DMS153 treated with DMSO at 0.1 percent for 48 hours (cell line): ENCODE results near the gene TCF12.
A peak's percentile ranks its signal among the peaks of the same experiment; 100 is the strongest.

Experiments used
- DNase-seq: peaks from one replicate; lab custom pipeline; 2025; ENCODE audit not compliant: unreplicated experiment; lab: John Stamatoyannopoulos, UW

The TCF12 gene

DNA sequence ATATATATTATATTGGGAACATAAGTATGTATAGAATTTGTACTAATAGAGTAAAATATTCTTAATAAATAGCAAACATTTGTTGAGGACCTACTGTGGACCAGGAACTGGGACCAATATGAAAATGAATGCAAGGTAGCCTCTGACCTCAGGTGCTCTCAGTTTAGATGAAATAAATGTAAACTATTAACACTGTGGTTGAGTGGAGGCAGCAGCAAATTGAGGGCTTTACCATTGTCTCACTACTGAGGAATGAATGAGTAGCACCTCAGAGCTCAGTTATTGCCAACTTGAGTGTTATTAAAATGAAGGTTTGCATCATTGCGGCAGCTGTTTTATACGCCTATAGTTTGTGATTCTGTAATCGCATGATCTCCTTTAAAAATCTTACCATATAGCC, 366.9 kb downstream of the TCF12 start:
- DNase-seq: no peak

DNA sequence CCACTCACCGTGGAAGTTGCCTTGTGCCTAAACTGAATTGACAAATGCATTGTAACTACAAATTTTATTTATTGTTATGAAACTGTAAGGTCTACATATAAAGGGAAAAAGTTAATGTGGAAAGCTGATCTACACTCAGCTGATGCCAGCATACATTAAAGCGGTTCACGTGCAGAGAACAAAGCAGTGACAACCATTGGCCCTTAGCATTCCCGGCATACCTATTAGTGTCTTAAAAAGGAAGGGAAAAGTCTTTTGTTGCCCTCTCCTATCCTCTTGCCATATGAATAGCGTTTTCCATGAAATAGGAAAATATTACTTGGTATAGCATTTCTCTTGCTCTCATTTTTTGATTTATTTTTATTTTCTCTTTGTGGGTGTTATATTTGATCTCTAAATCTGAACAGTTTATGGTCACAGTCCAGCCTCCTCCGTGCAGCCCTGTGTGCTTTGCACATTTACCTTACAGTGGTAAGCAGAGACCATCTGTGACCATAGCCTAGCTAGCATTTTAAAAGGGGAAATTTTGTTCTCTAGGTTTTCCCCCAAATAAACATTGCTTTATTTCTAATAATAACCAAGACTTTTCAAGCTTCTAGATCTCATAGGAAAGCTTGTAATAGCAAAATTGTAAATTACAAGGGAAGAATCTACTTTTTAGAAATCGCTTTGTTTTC, 368.1 kb downstream of the TCF12 start:
- no peak for DNase-seq

DNA sequence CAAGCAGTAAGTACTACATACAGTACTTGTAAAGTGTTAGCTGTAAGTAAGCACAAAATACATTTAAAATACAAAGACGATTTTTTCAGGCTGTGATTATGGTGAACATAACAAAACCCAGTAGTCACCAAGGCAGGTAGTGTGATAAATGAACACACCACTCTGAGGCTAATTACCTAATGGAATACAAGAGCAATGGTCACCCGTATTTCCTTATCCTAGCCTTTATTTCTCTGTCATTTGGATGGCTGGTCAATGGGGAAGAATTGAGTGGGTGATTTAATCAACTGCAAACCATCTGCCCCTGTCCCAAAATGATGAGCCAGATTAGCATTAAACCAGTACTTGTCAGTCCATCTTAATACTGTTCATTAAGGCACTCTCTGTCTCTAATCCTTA, 368.7 kb downstream of the TCF12 start:
- DNase-seq: no peak

- no peak for DNase-seq
These were observed 370.6 kb downstream of the TCF12 start for GRCh38 chr15:57288926-57289580.

DNA sequence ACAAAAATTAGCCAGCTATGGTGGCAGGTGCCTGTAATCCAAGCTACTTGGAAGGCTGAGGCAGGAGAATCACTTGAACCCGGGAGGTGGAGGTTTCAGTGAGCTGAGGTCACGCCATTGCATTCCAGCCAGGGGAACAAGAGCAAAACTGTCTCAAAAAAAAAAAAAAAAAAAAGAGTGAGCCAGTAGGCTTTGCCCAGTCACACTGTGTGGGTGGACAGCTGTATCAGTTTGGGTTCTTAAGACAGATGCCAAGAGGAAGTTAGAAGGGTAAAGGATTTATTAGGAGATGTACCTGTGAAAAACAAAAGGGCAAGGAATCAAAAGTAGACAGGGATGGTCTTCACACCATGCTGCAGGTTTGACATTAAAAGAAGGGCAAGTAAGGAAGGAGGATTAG, 371.7 kb downstream of the TCF12 start:
- no peak for DNase-seq

DNA sequence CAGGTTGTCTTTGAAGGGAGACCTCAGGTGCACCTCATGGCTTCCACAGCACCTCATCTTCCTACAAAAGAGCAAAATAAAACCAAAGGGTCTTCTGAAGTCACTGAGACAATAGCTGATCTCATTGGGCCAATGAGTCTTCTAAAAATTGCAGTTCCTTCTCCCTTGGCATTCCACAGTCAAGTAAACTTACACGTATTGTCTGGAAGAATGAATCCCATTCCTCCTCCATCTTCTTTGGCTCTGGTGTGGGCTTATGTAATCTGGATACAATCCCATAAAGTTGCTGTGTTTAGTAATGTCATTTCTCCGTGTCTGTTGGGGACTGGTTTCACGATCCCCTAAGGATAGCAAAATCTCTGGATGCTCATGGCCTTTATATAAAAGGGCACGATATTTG, 372.4 kb downstream of the TCF12 start:
- DNase-seq: no peak

- DNase-seq: no peak
These were observed 378.2 kb downstream of the TCF12 start for GRCh38 chr15:57296473-57297162.

DNA sequence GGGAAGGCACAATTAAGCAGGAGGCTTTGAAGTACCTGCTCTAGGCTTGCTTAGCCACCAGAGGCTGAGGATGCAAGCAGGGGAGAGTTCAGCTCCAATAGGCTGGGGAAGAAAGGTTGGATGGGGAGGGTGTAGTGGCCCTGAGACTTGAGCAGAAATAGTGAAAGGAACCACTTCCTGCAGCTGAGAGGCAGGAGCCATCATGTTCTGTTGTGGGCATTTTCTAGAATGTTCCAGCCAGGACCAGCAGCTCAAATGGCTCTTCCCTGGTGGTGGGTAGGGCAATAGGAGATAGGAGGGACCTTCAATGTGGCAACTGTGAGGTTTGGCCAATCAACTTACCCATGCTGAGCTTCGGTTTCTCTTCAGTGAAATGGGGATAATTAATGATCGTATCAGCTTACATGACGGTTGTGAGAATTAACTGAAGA, 378.7 kb downstream of the TCF12 start:
- no peak for DNase-seq

- DNase-seq: no peak
These were observed 379.2 kb downstream of the TCF12 start for GRCh38 chr15:57297630-57298029.

DNA sequence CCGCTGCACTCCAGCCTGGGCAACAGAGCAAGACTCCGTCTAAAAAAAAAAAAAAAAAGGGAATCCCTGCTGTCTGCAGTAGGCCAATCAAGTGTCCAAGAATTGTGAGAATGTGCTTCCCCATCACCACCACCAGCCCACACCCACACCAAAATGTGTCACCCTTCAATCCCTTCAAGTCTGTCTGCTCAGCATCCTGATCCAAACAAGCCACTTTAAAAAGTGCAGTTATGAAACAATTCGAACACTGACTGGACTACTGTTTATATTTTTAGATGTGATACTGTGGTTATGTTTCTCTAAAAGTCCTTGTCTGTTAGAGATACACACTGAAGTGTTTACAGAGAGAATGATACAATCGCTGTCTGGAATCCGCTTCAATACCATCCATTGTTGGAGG, 379.8 kb downstream of the TCF12 start:
- no peak for DNase-seq

- no peak for DNase-seq
These were observed 380.6 kb downstream of the TCF12 start for GRCh38 chr15:57298843-57299550.

GRCh38 chr15:57301307-57301706, 382.9 kb downstream of the TCF12 start:
- DNase-seq: no peak

GRCh38 chr15:57302640-57303257, 384.3 kb downstream of the TCF12 start:
- DNase-seq: no peak

GRCh38 chr15:57305009-57305408, 386.6 kb downstream of the TCF12 start:
- no peak for DNase-seq

- DNase-seq: peak; percentile 77
These were observed 387.9 kb downstream of the TCF12 start for GRCh38 chr15:57306161-57306943.

DNA sequence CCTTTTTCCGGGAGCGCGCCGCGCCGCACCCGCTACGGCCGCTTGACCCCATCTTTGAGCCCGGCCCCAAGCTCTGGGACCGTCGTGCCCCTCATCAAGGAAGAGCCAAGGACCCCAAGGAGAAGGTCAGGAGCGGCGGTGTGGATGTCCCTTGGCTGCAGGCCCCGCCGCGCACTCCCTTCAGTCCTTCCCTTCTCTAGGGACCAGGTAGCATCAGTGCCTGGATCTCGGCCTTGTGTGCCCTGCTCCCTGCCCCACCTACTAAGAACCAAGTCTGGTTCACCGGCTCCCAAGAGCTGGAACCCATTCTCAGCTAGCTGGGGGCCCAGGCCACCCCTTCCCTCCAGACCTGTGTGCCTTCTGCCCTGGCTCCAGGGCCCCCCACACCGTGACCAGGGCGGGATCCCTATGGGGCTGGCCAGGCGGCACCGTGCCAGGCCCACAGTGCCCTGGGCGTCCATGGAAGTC, 388.5 kb downstream of the TCF12 start:
- DNase-seq: no peak

DNA sequence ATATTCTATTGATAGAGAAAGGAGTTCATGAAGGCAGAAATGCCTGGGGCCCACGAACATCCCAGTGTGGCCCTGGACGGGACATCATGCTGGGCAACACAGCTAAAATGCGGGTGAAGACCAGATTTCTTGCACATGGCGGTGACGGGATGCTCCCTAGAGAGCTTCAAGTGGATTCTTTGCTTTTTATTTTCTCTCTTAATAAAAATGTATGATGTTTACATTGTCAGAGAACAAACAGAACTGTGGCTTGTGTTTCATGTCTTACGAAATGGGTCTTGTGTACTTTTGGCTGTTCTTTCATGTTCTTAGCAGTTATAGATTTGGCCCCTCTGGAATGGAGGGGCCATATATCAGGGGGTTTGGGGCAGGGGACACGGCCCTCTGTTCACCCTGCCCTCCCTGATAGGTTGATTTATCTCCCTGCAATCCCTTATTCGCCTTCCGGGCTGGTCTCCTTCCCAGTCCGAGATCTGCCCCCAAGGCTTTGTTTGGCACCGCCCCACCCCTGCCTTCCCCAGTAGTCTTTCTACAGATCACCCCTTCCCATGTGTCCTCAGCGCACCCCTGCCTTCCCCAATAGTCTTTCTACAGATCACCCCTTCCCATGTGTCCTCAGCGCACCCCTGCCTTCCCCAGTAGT, 389.2 kb downstream of the TCF12 start:
- peak; percentile 14 for DNase-seq

DNA sequence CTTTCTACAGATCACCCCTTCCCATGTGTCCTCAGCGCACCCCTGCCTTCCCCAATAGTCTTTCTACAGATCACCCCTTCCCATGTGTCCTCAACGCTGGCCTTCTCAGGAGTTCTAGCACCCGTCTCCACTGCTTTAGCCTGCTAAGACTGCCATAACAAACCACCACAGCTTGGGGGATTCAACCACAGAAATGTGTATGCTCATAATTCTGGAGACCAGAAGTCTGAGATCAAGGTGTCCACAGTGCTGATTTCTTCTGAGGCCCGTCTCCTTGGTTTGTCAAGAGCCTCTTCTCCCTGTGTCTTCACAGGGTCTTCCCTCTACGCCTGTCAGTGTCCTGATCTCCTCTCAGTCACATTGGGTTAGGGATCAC, 389.7 kb downstream of the TCF12 start:
- DNase-seq: no peak

DNA sequence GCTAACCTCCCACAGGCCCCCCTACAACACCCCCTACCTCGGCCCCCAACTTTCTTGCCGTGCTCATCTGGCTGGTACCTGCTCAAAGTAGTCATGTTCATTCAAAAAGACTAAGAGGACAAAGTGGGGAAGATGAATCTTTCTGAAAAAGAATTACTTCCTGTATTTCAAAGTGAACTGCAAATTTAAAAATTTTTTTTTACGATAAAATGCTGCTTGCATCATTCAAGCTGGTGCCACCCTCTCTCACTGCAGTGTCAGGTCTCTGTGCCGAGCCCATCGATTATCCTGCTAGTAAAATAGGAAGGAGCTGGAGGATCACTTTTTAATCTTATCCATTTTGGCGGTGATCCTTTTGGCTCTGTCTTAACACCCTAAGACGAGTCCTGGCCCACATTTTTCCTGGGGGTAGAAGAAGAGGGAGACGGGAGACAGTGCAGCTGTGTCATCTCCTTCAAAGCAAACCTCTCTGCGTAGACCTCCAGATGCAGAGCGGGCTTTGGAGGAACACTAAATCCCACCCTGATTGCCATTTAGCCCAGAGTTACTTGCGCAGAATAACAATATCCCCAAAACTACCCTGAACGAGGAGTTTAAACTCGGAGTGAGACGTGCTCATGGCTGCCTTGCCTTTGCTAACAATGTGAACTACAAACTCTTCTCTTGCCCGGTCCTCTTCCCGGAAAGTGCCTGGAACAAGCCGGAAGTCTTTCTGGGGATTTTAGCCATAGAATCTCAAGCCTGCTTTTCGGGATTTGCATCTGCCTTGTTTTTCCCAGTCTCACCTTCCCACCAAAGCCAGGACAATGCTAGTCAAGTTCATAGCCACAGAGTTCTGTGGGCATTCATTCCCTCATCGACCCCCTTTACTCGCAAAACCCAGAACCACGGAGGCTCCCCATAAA, 391.7 kb downstream of the TCF12 start:
- no peak for DNase-seq
